Smooth muscle cell (in vitro differentiated cells): Measurements from ENCODE around the gene RBMXL3. TPM values are rescaled to one million over a fixed set of nuclear protein-coding genes. Genes with fewer than 3 reads are reported as not detected.
A peak's percentile ranks its signal among the peaks of the same experiment; 100 is the strongest.

Experiments used
- DNase-seq: peaks from one replicate; lab custom pipeline; 2025; ENCODE audit not compliant: unreplicated experiment; lab: John Stamatoyannopoulos, UW
- H2AFZ ChIP-seq: fragments of 200-600 bp; sonication (generic); 2 replicates; pipeline ENCODE4 v1.6.0; 2016; ENCODE audit warnings: antibody characterized with exemption, low read depth, mild to moderate bottlenecking
- H3F3A ChIP-seq: fragments of 200-600 bp; sonication (generic); 2 replicates; pipeline ENCODE4 v1.6.0; 2017; ENCODE audit warnings: antibody characterized with exemption, low read depth
- H3K27ac ChIP-seq: fragments of 200-600 bp; sonication (generic); 2 replicates; pipeline ENCODE4 v1.5.1; 2016; ENCODE audit warnings: low read depth, mild to moderate bottlenecking
- H3K27me3 ChIP-seq: fragments of 200-600 bp; sonication (generic); 2 replicates; pipeline ENCODE4 v1.6.1; 2016; ENCODE audit warnings: low read depth, mild to moderate bottlenecking
- H3K36me3 ChIP-seq: fragments of 200-600 bp; sonication (generic); 2 replicates; pipeline ENCODE4 v1.5.1; 2016; ENCODE audit warnings: low read depth
- H3K4me1 ChIP-seq: fragments of 200-600 bp; sonication (generic); 2 replicates; pipeline ENCODE4 v1.5.1; 2016; ENCODE audit warnings: low read depth
- H3K4me2 ChIP-seq: fragments of 200-600 bp; sonication (generic); 2 replicates; pipeline ENCODE4 v1.6.0; 2016; ENCODE audit warnings: mild to moderate bottlenecking
- H3K4me3 ChIP-seq: fragments of 200-600 bp; sonication (generic); 2 replicates; pipeline ENCODE4 v1.5.1; 2016; ENCODE audit warnings: mild to moderate bottlenecking
- H3K79me2 ChIP-seq: fragments of 200-600 bp; sonication (generic); 2 replicates; pipeline ENCODE4 v1.6.0; 2016; ENCODE audit warnings: low read depth, mild to moderate bottlenecking
- H3K9ac ChIP-seq: fragments of 200-600 bp; sonication (generic); 2 replicates; pipeline ENCODE4 v1.6.0; 2016; ENCODE audit warnings: low read depth
- H3K9me3 ChIP-seq: fragments of 200-600 bp; sonication (generic); replicated peaks from 2 replicates; pipeline ENCODE4 v1.5.1; 2016; ENCODE audit warnings: low read depth
- H4K20me1 ChIP-seq: fragments of 200-600 bp; sonication (generic); 2 replicates; pipeline ENCODE4 v1.6.0; 2016; ENCODE audit warnings: low read depth
- WGBS: methylation state at CpG from one replicate; pipeline ENCODE4 v1.1.7; 2016; ENCODE audit warnings: low lambda C conversion rate; 5-methylcytosine and 5-hydroxymethylcytosine counted together
- polyA plus RNA-seq: library from polyadenylated mRNA; unstranded; fragments of >200 nt; fragmentation: Nextera tagmentation; extraction: Ambion mirVana; gene quantifications from 2 replicates; pipeline ENCODE4 v1.2.1, GENCODE V29; 2016
- total RNA-seq: library from RNA; depleted of rRNA; stranded (reverse); fragments of >200 nt; gene quantifications from 2 replicates; pipeline ENCODE4 v1.2.3, GENCODE V29; 2014
- TF ChIP-seq, protein P1 (sequence below): fragments of 200-600 bp; sonication (generic); IDR thresholded peaks from 2 replicates; pipeline ENCODE4 v1.5.1; 2017; ENCODE audit warnings: borderline replicate concordance, mild to moderate bottlenecking, antibody characterized with exemption; ENCODE audit not compliant: insufficient read depth, poor library complexity, severe bottlenecking

Gene RBMXL3
- total and polyA plus RNA-seq, 2 experiments from 2014 or later, result not detected

DNA sequence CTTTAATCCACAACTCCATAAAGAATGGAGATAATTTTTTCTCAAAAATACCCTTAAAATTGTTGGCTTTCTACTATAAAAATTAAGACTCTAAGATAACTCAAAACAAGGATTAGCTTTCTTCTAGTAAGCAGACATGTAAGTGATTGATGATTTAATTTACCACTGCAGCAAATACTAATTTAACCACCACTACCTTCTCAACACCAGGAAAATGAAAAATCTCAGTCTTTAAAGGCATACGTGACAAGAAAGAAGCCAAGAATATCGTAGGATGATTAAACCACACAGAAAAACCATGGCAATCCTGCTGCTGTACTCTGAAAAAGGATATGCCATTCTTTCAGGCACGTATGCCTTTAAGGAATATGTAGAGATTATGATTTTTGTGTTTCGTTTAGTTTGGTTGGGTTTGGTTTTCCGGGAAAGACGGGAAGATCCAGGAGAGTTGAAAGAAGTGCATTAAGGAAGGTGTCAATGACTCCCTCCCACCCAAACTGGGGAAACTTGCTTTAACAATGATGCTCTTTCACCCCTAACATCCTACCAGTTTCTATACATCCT is 43.8 kb downstream of the RBMXL3 start:
- TF ChIP-seq, protein P1, sequence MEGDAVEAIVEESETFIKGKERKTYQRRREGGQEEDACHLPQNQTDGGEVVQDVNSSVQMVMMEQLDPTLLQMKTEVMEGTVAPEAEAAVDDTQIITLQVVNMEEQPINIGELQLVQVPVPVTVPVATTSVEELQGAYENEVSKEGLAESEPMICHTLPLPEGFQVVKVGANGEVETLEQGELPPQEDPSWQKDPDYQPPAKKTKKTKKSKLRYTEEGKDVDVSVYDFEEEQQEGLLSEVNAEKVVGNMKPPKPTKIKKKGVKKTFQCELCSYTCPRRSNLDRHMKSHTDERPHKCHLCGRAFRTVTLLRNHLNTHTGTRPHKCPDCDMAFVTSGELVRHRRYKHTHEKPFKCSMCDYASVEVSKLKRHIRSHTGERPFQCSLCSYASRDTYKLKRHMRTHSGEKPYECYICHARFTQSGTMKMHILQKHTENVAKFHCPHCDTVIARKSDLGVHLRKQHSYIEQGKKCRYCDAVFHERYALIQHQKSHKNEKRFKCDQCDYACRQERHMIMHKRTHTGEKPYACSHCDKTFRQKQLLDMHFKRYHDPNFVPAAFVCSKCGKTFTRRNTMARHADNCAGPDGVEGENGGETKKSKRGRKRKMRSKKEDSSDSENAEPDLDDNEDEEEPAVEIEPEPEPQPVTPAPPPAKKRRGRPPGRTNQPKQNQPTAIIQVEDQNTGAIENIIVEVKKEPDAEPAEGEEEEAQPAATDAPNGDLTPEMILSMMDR, result no peak
- H3F3A ChIP-seq, result no peaks in the 10 kb centered on the region
- no peaks in the 10 kb centered on the region for H3K9me3 ChIP-seq
- H3K36me3 ChIP-seq, result no peaks in the 10 kb centered on the region
- peaks cover 36% of the 10 kb centered on the region for H3K79me2 ChIP-seq
- H3K4me1 ChIP-seq, result peaks cover 16% of the 10 kb centered on the region
- no peak for DNase-seq
- peak overlapping the region; percentile 87 for H2AFZ ChIP-seq
- H3K9ac ChIP-seq, result peak overlapping the region; percentile 2
- peak overlapping the region; percentile 89 for H3K4me2 ChIP-seq
- WGBS, result 15% methylated on average over 6 of the region's 6 CpGs
- peaks cover 10% of the 10 kb centered on the region for H4K20me1 ChIP-seq
- H3K27ac ChIP-seq, result no peak overlapping the region
- no peaks in the 10 kb centered on the region for H3K27me3 ChIP-seq
- peak overlapping the region; percentile 83 for H3K4me3 ChIP-seq

DNA sequence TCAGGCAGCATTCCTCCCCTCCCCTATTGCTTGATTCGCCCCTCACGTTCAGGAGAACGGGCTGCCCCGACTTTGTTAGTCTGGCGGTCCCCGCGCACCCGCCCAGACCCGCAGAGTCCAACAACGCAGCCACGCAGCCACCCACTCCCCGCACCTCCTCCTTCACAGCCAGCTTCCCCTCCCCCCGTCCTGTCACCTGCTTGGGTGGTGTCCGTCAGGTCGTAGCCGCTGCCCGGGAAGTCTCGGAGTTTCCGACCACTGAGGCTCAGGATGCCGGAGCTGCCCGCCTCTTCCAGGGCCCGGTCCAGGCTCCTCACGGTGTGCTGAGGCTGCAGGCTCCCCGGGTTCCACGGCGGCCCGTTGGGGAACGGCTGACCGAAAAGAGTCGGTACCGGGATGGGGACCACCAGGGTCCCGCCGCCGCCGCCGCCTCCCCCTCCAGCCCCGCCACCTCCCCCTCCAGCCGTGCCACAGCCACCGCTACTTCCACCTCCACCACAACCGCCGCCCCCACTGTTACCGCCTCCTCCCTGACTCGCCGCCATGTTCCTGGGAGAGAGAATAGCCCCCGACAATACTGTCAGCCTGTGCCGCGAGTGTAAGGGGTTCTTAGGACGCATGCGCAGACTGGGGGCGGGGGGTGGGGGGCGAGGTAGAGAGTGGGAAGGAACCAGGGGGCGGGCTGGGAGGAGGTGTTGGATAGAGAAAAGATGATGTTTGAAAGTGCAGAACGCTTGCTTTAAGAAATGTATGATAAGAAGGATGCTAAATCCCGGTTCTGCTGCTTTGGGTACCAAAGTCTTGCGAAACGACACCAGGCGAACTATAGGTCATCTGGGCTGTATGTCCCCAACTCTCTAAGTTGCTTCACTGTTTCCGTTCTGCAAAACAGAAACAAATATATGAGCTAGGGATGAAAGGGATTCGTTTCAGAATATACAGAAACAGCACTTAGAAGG is 44.6 kb downstream of the RBMXL3 start, which contains the start of gene LRCH2:
LRCH2 (minus strand) TSS at position 600 of the 959 bp plus-strand sequence; CDS start at position 545, 55 bp downstream.
- peak; percentile 19 for DNase-seq
- TF ChIP-seq, protein P1, result no peak
- Histone ChIP-seq H3K79me2 (peaks cover 29% of the 10 kb centered on the region), H4K20me1 (peaks cover 7% of the 10 kb centered on the region), H3K36me3 (no peaks in the 10 kb centered on the region), H3K27ac (no peak within 1 kb of the TSS), H3F3A (no peaks in the 10 kb centered on the region), H3K9me3 (no peaks in the 10 kb centered on the region), H3K4me2 (peak within 1 kb of the TSS; percentile 89), H3K9ac (peak within 1 kb of the TSS; percentile 2), H3K4me3 (peak within 1 kb of the TSS; percentile 83), H2AFZ (peak within 1 kb of the TSS; percentile 87), H3K27me3 (no peaks in the 10 kb centered on the region), H3K4me1 (peaks cover 16% of the 10 kb centered on the region)
- 6% methylated on average over 28 of the region's 59 CpGs for WGBS

DNA sequence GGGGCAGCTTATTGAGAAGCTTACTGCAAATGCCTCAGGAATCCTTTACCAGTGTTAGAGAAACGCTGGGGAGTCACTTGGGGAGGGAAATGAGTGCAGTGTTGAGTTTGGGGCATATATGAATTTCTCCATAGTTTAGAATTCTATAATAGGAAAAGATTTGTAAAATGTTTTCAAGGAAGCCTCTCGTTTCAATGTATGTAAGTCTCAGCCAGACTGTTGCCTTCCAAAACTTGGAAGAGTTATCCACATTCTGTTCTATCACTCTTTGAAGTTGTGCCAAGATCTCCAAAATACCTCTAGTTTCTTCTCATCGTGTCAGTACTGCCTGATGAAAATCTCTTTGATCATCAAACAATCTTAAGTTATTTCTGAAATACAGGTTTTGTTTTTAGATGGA is 45.3 kb downstream of the RBMXL3 start:
- TF ChIP-seq, protein P1, result no peak
- Histone ChIP-seq H3K4me3 (peak overlapping the region; percentile 83), H3K9ac (no peak overlapping the region), H2AFZ (peak overlapping the region; percentile 87), H3K4me2 (peak overlapping the region; percentile 89), H3K4me1 (peaks cover 16% of the 10 kb centered on the region), H3K36me3 (no peaks in the 10 kb centered on the region), H4K20me1 (peaks cover under 1% of the 10 kb centered on the region), H3K79me2 (peaks cover 23% of the 10 kb centered on the region), H3F3A (no peaks in the 10 kb centered on the region), H3K27ac (no peak overlapping the region), H3K27me3 (no peaks in the 10 kb centered on the region), H3K9me3 (no peaks in the 10 kb centered on the region)
- WGBS, result 31% methylated on average over 3 of the region's 3 CpGs
- DNase-seq, result no peak
